ENCODE data around the gene MACF1. TPM values are rescaled to one million over a fixed set of nuclear protein-coding genes. Genes with fewer than 3 reads are reported as not detected.

MACF1 gene
- total RNA-seq, 4 donors from 2014 or later: 187 to 436 (median 261) TPM

- no peaks in the 10 kb centered on the region for H3K9me3 ChIP-seq
- DNase-seq: no peak
- H3K4me1 ChIP-seq: peaks cover 0 to 42% (median 9%) of the 10 kb centered on the region in 4 donors
- no peaks in the 10 kb centered on the region for H3K36me3 ChIP-seq
- H3K27me3 ChIP-seq: no peaks in the 10 kb centered on the region
- peak overlapping the region; percentile 10 to 85 (median 64) for H3K27ac ChIP-seq
- TF ChIP-seq CTCF (IDR thresholded peaks at IDR 0.05): no peak
- TF ChIP-seq POLR2A (IDR thresholded peaks at IDR 0.05): no peak
- no peak overlapping the region for H3K4me3 ChIP-seq
Observed at GRCh38 chr1:39194398-39195051, 10.0 kb upstream of the MACF1 start.

GRCh38 chr1:39195166-39196111, 9.1 kb upstream of the MACF1 start:
- TF ChIP-seq CTCF (IDR thresholded peaks at IDR 0.05) (no peak), POLR2A (IDR thresholded peaks at IDR 0.05) (no peak)
- no peaks in the 10 kb centered on the region for H3K9me3 ChIP-seq
- H3K4me1 ChIP-seq: peaks cover 0 to 42% (median 9%) of the 10 kb centered on the region in 4 donors
- H3K27me3 ChIP-seq: no peaks in the 10 kb centered on the region
- H3K27ac ChIP-seq: peak overlapping the region; percentile 48 to 85 (median 64)
- no peaks in the 10 kb centered on the region for H3K36me3 ChIP-seq
- no peak overlapping the region for H3K4me3 ChIP-seq
- no peak for DNase-seq

GRCh38 chr1:39196244-39197215, 8.0 kb upstream of the MACF1 start:
- H3K4me1 ChIP-seq: peaks cover 0 to 39% (median 9%) of the 10 kb centered on the region in 4 donors
- H3K27ac ChIP-seq: peak overlapping the region; percentile 63 to 85 (median 67)
- H3K4me3 ChIP-seq: no peak overlapping the region
- no peaks in the 10 kb centered on the region for H3K9me3 ChIP-seq
- TF ChIP-seq POLR2A (IDR thresholded peaks at IDR 0.05): no peak
- TF ChIP-seq CTCF (IDR thresholded peaks at IDR 0.05): no peak
- peak in 2 of 3 donors; percentile 43 to 78 for DNase-seq
- no peaks in the 10 kb centered on the region for H3K36me3 ChIP-seq
- no peaks in the 10 kb centered on the region for H3K27me3 ChIP-seq

- no peaks in the 10 kb centered on the region for H3K27me3 ChIP-seq
- no peaks in the 10 kb centered on the region for H3K9me3 ChIP-seq
- DNase-seq: no peak
- no peaks in the 10 kb centered on the region for H3K36me3 ChIP-seq
- TF ChIP-seq CTCF (IDR thresholded peaks at IDR 0.05): no peak
- TF ChIP-seq POLR2A (IDR thresholded peaks at IDR 0.05): no peak
- peaks cover 0 to 36% (median 10%) of the 10 kb centered on the region in 4 donors for H3K4me1 ChIP-seq
- H3K4me3 ChIP-seq: no peak overlapping the region
- no peak overlapping the region for H3K27ac ChIP-seq
Observed at GRCh38 chr1:39199593-39199992, 4.9 kb upstream of the MACF1 start.
